ENCODE measurements around the gene USP6NL.

Gene USP6NL

DNA sequence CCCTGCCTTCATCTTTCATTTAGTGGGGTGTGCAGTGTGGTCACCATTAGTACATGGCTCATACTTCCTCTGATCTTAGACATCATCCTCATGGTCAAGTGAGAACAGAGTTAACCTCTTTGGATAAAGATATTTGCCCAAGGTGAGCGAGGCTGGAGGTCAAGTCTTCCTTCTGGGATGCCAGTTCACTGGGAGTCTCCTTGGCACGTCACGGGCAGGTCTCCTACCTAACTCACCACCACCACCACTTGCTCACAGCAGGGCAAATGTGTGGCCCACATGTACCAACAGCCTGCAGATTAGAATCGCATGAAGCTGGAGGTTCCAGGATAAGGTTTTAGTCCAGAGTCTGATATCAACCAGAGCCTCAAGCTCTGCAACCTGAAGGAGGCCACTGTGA is 164.6 kb downstream of the USP6NL start:
- Histone ChIP-seq H3K4me3 (no peak overlapping the region), H3K27ac (no peak overlapping the region), H3K36me3 (ENCODE audit: insufficient read depth, low read length) (no peaks in the 10 kb centered on the region), H3K9me3 (ENCODE audit: low read depth, low read length) (no peaks in the 10 kb centered on the region), H3K9ac (ENCODE audit: insufficient read length) (no peak overlapping the region)
- TF ChIP-seq POLR2AphosphoS5 (IDR thresholded peaks at IDR 0.05; ENCODE audit: borderline replicate concordance, low read depth, low read length), result no peak
- no peak for TF ChIP-seq FOXP2 (optimal IDR thresholded peaks at IDR 0.05; ENCODE audit: control extremely low read depth, extremely low read length, insufficient read depth)
- no peak for TF ChIP-seq EZH2 (IDR thresholded peaks at IDR 0.05)
- no peak for DNase-seq (ENCODE audit: low read depth, low spot score)

DNA sequence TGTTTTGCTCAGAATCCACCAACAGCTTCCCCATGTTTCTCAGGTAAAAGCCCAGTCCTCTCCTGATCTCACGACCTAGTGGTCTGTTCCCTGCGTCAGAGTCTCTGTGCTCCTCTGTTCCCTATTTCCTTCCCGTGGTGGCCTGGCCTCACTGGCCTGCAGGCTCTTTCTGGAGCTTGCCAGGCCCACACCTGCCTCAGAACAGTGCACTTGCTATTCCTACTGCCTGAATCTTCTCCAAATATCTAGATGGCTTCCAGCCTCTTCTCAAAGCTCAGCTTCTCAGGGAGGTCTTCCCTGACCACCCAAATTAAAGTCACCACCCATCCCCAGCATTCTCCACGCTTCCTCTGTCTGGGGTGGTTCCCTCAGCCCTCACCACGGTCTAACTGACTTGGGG is 165.3 kb downstream of the USP6NL start:
- H3K4me3 ChIP-seq, result no peak overlapping the region
- no peak for TF ChIP-seq POLR2AphosphoS5 (IDR thresholded peaks at IDR 0.05; ENCODE audit: borderline replicate concordance, low read depth, low read length)
- no peak for TF ChIP-seq FOXP2 (optimal IDR thresholded peaks at IDR 0.05; ENCODE audit: control extremely low read depth, extremely low read length, insufficient read depth)
- no peak for TF ChIP-seq EZH2 (IDR thresholded peaks at IDR 0.05)
- DNase-seq (ENCODE audit: low read depth, low spot score), result no peak
- no peak overlapping the region for H3K9ac ChIP-seq (ENCODE audit: insufficient read length)
- H3K36me3 ChIP-seq (ENCODE audit: insufficient read depth, low read length), result no peaks in the 10 kb centered on the region
- no peak overlapping the region for H3K27ac ChIP-seq
- no peaks in the 10 kb centered on the region for H3K9me3 ChIP-seq (ENCODE audit: low read depth, low read length)

DNA sequence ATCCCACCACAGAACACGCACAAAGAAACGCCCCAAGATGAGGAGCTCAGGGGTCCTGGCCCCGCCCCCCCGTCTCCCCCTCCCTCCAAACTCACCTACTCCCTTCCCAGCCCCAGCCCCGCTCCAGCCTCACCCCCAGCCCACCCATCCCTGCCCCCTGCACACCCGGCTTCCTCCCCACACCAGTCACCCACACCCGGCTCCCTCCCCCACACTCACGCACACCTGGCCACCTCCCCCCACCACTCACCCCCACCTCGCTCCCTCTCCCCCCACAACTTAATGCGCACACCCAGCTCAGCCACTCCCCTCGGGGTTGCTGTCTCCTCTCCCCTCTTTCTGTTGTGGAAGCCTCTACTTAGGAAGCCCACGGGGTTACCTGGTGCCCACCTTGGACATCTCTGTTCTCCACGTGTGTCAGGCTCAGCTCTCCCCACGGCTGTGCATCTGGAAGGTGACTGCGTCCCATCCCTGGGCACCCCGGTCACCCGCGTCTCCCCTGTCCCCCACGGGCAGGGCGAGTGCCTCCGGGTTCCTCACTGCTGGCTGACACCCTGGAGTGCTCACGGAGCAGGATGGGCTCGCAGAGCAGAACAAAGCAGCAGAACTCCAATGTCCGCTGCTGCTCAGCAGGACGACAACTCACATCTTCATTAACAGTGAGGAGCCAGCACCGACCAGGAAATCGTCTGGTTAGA is 166.8 kb downstream of the USP6NL start:
- Histone ChIP-seq H3K36me3 (ENCODE audit: insufficient read depth, low read length) (no peaks in the 10 kb centered on the region), H3K9ac (ENCODE audit: insufficient read length) (no peak overlapping the region), H3K9me3 (ENCODE audit: low read depth, low read length) (no peaks in the 10 kb centered on the region), H3K4me3 (no peak overlapping the region), H3K27ac (no peak overlapping the region)
- DNase-seq (ENCODE audit: low read depth, low spot score), result no peak
- TF ChIP-seq POLR2AphosphoS5 (IDR thresholded peaks at IDR 0.05; ENCODE audit: borderline replicate concordance, low read depth, low read length) (no peak), EZH2 (IDR thresholded peaks at IDR 0.05) (no peak)

DNA sequence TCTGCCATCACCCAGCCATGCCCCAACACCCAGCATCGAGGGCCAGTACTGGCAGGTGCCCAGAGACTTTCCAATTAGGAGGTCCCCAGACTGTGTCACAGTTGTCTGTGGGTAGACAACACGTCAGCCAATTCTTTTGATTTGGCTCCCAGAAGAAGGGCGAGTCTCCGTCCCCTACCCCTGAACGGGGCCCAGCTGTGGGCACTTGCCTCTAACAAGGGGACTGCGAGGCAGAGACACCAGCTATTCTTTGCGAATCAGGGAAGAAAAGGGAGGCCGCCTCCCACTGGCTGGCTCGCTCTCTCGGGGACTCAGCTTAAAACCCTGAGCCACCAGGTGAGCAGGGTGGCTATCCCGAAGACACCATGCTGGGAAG is 167.3 kb downstream of the USP6NL start:
- no peak for DNase-seq (ENCODE audit: low read depth, low spot score)
- Histone ChIP-seq H3K9me3 (ENCODE audit: low read depth, low read length) (no peaks in the 10 kb centered on the region), H3K4me3 (no peak overlapping the region), H3K9ac (ENCODE audit: insufficient read length) (no peak overlapping the region), H3K27ac (no peak overlapping the region), H3K36me3 (ENCODE audit: insufficient read depth, low read length) (no peaks in the 10 kb centered on the region)
- no peak for TF ChIP-seq EZH2 (IDR thresholded peaks at IDR 0.05)
- no peak for TF ChIP-seq POLR2AphosphoS5 (IDR thresholded peaks at IDR 0.05; ENCODE audit: borderline replicate concordance, low read depth, low read length)
- no peak for TF ChIP-seq FOXP2 (optimal IDR thresholded peaks at IDR 0.05; ENCODE audit: control extremely low read depth, extremely low read length, insufficient read depth)

DNA sequence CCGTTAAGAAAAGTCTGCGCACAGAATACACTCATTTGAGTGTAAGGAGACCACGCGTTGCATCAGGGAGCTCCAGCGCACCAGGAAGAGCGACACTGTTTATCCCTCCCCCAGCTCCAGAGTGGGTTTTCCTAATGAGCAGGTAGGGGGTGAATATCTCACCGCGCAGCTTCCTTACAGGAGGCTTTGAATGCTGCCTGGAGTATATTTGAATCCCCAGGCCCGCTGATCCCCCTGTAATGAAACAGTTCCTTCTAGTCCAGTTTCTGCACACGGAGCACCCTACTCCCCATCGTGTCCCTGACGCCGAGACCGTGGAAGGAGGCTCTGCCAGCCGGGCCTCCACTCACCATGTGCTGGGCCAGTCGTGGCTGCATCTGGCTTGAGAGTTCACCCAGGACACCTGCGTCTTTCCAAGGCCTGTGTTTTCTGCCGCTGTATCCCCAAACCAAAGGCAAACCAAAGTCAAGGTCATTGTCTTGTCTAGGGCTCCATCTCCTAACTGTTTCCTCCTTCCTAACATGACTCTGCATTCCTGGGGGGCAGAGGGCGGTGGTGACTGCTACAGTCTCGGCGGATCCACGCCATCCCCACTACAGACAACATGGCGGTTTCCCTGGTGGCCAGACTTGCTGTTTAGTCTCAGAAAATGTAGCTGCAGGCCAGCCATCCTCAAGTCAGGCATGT is 167.8 kb downstream of the USP6NL start:
- no peaks in the 10 kb centered on the region for H3K36me3 ChIP-seq (ENCODE audit: insufficient read depth, low read length)
- TF ChIP-seq FOXP2 (optimal IDR thresholded peaks at IDR 0.05; ENCODE audit: control extremely low read depth, extremely low read length, insufficient read depth) (no peak), EZH2 (IDR thresholded peaks at IDR 0.05) (no peak), POLR2AphosphoS5 (IDR thresholded peaks at IDR 0.05; ENCODE audit: borderline replicate concordance, low read depth, low read length) (no peak)
- H3K27ac ChIP-seq, result no peak overlapping the region
- H3K4me3 ChIP-seq, result no peak overlapping the region
- H3K9me3 ChIP-seq (ENCODE audit: low read depth, low read length), result no peaks in the 10 kb centered on the region
- DNase-seq (ENCODE audit: low read depth, low spot score), result no peak
- no peak overlapping the region for H3K9ac ChIP-seq (ENCODE audit: insufficient read length)

DNA sequence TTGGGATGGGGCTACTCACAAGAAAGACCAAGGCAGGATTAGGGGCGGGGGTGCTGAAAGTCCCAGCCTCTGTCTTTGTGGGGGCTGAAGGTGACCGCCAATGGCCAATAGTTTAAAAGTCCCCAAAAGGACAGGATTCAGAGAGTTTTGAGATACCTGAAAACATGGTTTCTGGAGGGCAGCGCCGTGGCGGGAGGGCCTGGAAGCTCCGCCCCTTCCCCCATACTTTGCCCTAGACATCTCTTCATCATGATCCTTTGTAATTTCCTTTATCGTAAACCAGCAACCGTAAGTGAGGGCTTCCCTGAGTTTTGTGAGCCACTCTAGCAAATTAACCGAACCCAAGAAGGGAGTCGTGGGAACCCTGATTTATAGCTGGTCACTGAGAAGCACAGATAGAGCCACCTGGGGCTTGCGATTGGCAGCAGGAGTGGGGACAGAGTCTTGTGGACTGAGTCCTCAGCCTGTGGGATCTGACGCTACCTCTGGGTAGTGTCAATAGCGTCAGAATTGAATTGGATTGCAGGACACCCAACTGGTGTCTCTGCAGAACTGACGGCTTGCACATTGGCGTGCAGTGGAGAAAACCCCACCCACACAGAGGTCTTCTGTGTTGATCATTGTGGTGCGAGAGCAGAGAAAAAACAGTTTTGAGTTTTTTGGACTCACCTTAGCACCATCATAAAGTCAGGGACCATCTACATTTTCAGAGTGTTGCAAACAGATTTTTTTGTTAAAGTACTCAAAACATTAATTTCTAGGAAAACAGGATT is 169.3 kb downstream of the USP6NL start:
- H3K27ac ChIP-seq, result no peak overlapping the region
- DNase-seq (ENCODE audit: low read depth, low spot score), result no peak

DNA sequence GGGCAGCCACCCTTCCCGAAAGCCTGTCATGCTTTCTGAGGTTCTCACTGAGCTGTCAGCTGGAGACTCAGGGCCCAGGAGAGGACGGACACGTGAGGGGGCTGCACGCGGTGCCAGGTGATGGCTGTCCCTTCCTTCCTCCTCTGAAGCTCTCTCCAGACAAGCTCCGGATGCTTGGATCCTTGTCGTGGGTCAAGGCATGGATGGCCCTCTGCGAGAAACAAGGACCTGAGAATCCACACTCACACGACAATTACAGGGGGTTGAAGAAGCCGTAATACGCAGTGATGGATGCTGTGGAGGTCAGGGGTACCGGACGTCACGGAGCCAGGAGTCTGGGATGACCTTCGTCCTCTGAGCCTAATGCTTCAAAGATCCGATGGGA is 170.3 kb downstream of the USP6NL start:
- Histone ChIP-seq H3K27ac (no peak overlapping the region), H3K9me3 (ENCODE audit: low read depth, low read length) (no peaks in the 10 kb centered on the region), H3K4me3 (no peak overlapping the region), H3K36me3 (ENCODE audit: insufficient read depth, low read length) (no peaks in the 10 kb centered on the region), H3K9ac (ENCODE audit: insufficient read length) (no peak overlapping the region)
- TF ChIP-seq EZH2 (IDR thresholded peaks at IDR 0.05) (no peak), POLR2AphosphoS5 (IDR thresholded peaks at IDR 0.05; ENCODE audit: borderline replicate concordance, low read depth, low read length) (no peak), FOXP2 (optimal IDR thresholded peaks at IDR 0.05; ENCODE audit: control extremely low read depth, extremely low read length, insufficient read depth) (no peak)
- no peak for DNase-seq (ENCODE audit: low read depth, low spot score)

More for the DNA sequence above, 169.3 kb downstream of the USP6NL start:
- Histone ChIP-seq H3K9ac (ENCODE audit: insufficient read length) (no peak overlapping the region), H3K4me3 (no peak overlapping the region), H3K36me3 (ENCODE audit: insufficient read depth, low read length) (no peaks in the 10 kb centered on the region), H3K9me3 (ENCODE audit: low read depth, low read length) (no peaks in the 10 kb centered on the region)
- TF ChIP-seq FOXP2 (optimal IDR thresholded peaks at IDR 0.05; ENCODE audit: control extremely low read depth, extremely low read length, insufficient read depth), result no peak
- TF ChIP-seq EZH2 (IDR thresholded peaks at IDR 0.05), result no peak
- TF ChIP-seq POLR2AphosphoS5 (IDR thresholded peaks at IDR 0.05; ENCODE audit: borderline replicate concordance, low read depth, low read length), result no peak

Measured in SK-N-MC (cell line).